Measurements from ENCODE around the gene MALT1. TPM values are rescaled to one million over a fixed set of nuclear protein-coding genes. Genes with fewer than 3 reads are reported as not detected.

The MALT1 gene
- total RNA-seq, 1 donor from 2014 or later = 14.5 TPM

DNA sequence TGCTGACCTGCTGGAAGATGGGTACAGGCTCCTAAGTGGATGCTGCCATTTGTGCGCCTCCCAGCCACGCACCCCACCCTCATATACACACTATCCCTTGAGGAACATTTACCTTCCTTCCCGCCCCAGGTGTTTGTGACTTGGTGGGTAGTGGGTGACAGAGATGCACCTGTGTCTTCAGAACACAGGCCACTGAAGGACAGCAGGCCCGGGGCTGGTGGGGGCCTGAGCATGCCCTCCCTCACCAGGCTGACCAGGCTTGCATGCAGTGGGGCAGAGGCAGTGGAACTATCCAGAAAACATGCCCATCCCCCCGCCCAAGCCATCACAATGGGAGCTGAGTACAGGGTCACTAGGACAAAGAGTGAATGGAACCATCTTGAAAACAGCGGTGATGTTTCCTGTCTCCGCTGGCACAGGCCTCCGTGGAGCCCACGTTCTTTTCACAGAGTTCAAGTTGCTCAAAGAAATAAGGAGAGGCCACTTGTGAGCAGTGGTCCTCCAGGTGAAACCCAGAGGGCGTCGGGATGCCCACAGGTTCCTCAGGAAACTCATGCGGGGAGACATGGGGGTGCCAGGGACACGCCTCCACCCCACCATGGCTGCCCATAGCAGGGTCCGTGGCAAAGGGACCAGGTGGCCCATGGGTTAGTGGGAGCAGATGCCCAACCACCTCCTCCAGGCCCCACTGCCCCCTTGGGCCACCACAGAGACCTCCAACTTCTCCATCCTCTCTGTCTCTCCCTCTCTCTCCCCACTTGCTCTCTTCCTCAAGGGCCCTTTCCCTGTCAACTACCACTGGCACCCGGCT, 90.9 kb downstream of the MALT1 start:
- H3K4me1 ChIP-seq = no peaks in the 10 kb centered on the region
- no peaks in the 10 kb centered on the region for H3K9me3 ChIP-seq
- H3K36me3 ChIP-seq = no peaks in the 10 kb centered on the region
- DNase-seq (ENCODE audit: low spot score in 2 of 2) = peak in 1 of 2 donors; percentile 54
- TF ChIP-seq CTCF (IDR thresholded peaks at IDR 0.05) = no peak
- H3K27me3 ChIP-seq = no peaks in the 10 kb centered on the region
- no peak overlapping the region for H3K27ac ChIP-seq
- no peak overlapping the region for H3K4me3 ChIP-seq
- intact Hi-C loops (cut with DNase I) = loop anchor here (10.0 kb wide), 1 partner anchor 717 kb away; the partner anchor contains the start of gene NEDD4L

GRCh38 chr18:58762781-58763171, 91.5 kb downstream of the MALT1 start:
- Histone ChIP-seq H3K9me3 (no peaks in the 10 kb centered on the region), H3K36me3 (no peaks in the 10 kb centered on the region), H3K4me3 (no peak overlapping the region), H3K27ac (no peak overlapping the region), H3K4me1 (no peaks in the 10 kb centered on the region), H3K27me3 (no peaks in the 10 kb centered on the region)
- no peak for TF ChIP-seq CTCF (IDR thresholded peaks at IDR 0.05)
- intact Hi-C loops (cut with DNase I) = loop anchor here (10.0 kb wide), 1 partner anchor 718 kb away; the partner anchor contains the start of gene NEDD4L
- DNase-seq (ENCODE audit: low spot score in 2 of 2) = peak in 1 of 2 donors; percentile 37

- no peaks in the 10 kb centered on the region for H3K27me3 ChIP-seq
- no peak overlapping the region for H3K4me3 ChIP-seq
- H3K27ac ChIP-seq = no peak overlapping the region
- H3K36me3 ChIP-seq = no peaks in the 10 kb centered on the region
- H3K9me3 ChIP-seq = no peaks in the 10 kb centered on the region
- peaks cover 0 to 3% of the 10 kb centered on the region in 2 donors for H3K4me1 ChIP-seq
- TF ChIP-seq CTCF (IDR thresholded peaks at IDR 0.05) = no peak
- peak in 1 of 2 donors; percentile 53 for DNase-seq (ENCODE audit: low spot score in 2 of 2)
- intact Hi-C loops (cut with DNase I) = loop anchor here (10.0 kb wide), 1 partner anchor 721 kb away; the partner anchor contains the start of gene NEDD4L
These were observed 94.9 kb downstream of the MALT1 start for GRCh38 chr18:58766164-58766563.

DNA sequence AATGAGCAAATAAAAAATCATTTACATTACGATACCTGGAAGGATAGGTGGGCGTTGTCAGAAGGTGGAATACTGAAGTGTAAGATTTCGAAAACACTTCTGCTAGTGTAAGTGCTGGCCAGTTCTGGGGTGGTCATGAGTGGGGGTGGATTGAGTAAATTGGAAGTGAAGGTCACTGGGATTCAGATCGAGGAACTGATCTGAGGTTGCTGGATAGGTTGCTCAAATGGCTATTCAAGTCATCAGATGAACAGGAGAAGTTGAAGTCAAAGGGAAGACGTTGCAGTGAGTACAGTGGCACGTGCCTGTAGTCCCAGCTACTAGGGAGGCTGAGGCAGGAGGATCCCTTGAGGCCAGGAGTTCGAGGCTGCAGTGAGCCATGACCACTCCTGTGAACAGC, 95.7 kb downstream of the MALT1 start:
- Histone ChIP-seq H3K9me3 (no peaks in the 10 kb centered on the region), H3K27ac (no peak overlapping the region), H3K4me1 (peaks cover 0 to 3% of the 10 kb centered on the region in 2 donors), H3K27me3 (no peaks in the 10 kb centered on the region), H3K36me3 (no peaks in the 10 kb centered on the region), H3K4me3 (no peak overlapping the region)
- no peak for TF ChIP-seq CTCF (IDR thresholded peaks at IDR 0.05)
- intact Hi-C loops (cut with DNase I) = loop anchor here (10.0 kb wide), 1 partner anchor 722 kb away; the partner anchor contains the start of gene NEDD4L
- peak in 1 of 2 donors; percentile 18 for DNase-seq (ENCODE audit: low spot score in 2 of 2)

- H3K27me3 ChIP-seq = no peaks in the 10 kb centered on the region
- peaks cover 0 to 3% of the 10 kb centered on the region in 2 donors for H3K4me1 ChIP-seq
- intact Hi-C loops (cut with DNase I) = loop anchor here (1.0 to 10.0 kb wide), 3 partner anchors 302 to 724 kb away; partner anchors contain the start of genes NEDD4L and SEC11C
- peak in 1 of 2 donors; percentile 83 for DNase-seq (ENCODE audit: low spot score in 2 of 2)
- peak; percentile 81 to 86 (median 85) for TF ChIP-seq CTCF (IDR thresholded peaks at IDR 0.05)
- H3K36me3 ChIP-seq = no peaks in the 10 kb centered on the region
- H3K27ac ChIP-seq = no peak overlapping the region
- H3K4me3 ChIP-seq = peak overlapping the region; percentile 19 to 56
- H3K9me3 ChIP-seq = no peaks in the 10 kb centered on the region
These were observed 97.2 kb downstream of the MALT1 start for GRCh38 chr18:58768293-58768974.
